Testis (tissue), 2 donors: ENCODE measurements around the gene ANAPC5.

Experiments
- POLR2A ChIP-seq: fragments of 450-650 bp; IDR thresholded peaks from one replicate; pipeline ENCODE4 v1.6.1; 2017; ENCODE audit warnings: antibody characterized with exemption, mild to moderate bottlenecking, moderate library complexity
- TF ChIP-seq, protein P1 (sequence below), 3 experiments: fragments of 450-650 bp in 2 of 3; fragments of 200-600 bp in 1 of 3; sonication (generic) in 1 of 3; IDR thresholded peaks; one replicate each; pipeline ENCODE4 v1.5.1; 2016 to 2019; ENCODE audit warnings: antibody characterized with exemption in 3 of 3, mild to moderate bottlenecking in 2 of 3, moderate library complexity in 1 of 3

- TF ChIP-seq, protein P1, sequence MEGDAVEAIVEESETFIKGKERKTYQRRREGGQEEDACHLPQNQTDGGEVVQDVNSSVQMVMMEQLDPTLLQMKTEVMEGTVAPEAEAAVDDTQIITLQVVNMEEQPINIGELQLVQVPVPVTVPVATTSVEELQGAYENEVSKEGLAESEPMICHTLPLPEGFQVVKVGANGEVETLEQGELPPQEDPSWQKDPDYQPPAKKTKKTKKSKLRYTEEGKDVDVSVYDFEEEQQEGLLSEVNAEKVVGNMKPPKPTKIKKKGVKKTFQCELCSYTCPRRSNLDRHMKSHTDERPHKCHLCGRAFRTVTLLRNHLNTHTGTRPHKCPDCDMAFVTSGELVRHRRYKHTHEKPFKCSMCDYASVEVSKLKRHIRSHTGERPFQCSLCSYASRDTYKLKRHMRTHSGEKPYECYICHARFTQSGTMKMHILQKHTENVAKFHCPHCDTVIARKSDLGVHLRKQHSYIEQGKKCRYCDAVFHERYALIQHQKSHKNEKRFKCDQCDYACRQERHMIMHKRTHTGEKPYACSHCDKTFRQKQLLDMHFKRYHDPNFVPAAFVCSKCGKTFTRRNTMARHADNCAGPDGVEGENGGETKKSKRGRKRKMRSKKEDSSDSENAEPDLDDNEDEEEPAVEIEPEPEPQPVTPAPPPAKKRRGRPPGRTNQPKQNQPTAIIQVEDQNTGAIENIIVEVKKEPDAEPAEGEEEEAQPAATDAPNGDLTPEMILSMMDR (IDR thresholded peaks at IDR 0.05): no peak
- no peak for TF ChIP-seq POLR2A
These were observed 74.8 kb downstream of the ANAPC5 start for GRCh38 chr12:121277374-121277759.
